Hepatocyte (in vitro differentiated cells): ENCODE measurements around the gene AGTR2.

Source experiments
- CTCF ChIP-seq: fragments of 200-600 bp; sonication (generic); IDR thresholded peaks from 2 replicates; pipeline ENCODE4 v1.5.1; 2016; ENCODE audit warnings: antibody characterized with exemption, mild to moderate bottlenecking; ENCODE audit not compliant: poor library complexity
- EZH2 ChIP-seq: fragments of 200-600 bp; sonication (generic); IDR thresholded peaks from 2 replicates; pipeline ENCODE4 v1.6.1; 2016; ENCODE audit warnings: antibody characterized with exemption, mild to moderate bottlenecking, borderline replicate concordance
- EZH2phosphoT487 ChIP-seq: fragments of 200-600 bp; sonication (generic); IDR thresholded peaks from one replicate; pipeline ENCODE4 v1.6.1; 2018; ENCODE audit warnings: antibody characterized with exemption, mild to moderate bottlenecking, low read depth, moderate library complexity; ENCODE audit not compliant: unreplicated experiment, severe bottlenecking

- TF ChIP-seq CTCF (no peak), EZH2phosphoT487 (no peak), EZH2 (no peak)
Observed at GRCh38 chrX:116142976-116143375, 27.6 kb upstream of the AGTR2 start.
